Measurements from ENCODE around the gene SPACA9.

GRCh38 chr9:132842124-132843044 is 36.3 kb upstream of the SPACA9 start:
- TF ChIP-seq IKZF1 (conservative IDR thresholded peaks at IDR 0.05) (no peak), TAF1 (IDR thresholded peaks at IDR 0.05; ENCODE audit: borderline replicate concordance, low read depth, low read length) (no peak), EGR1 (IDR thresholded peaks at IDR 0.05; ENCODE audit: borderline replicate concordance in 1 of 2, low read depth in 2 of 2, low read length in 2 of 2) (no peak)

Data from GM12878 (cell line).